HG03175 (cell line): ENCODE measurements around the gene NOTCH3.

Experiments used
- ATAC-seq: cut with Tn5 transposase; IDR thresholded peaks from one replicate; pipeline ENCODE4 v1.9.1; 2021; ENCODE audit warnings: mild to moderate bottlenecking, moderate library complexity; ENCODE audit not compliant: unreplicated experiment

NOTCH3 gene

GRCh38 chr19:15200553-15201364, at the start of gene NOTCH3:
Gene NOTCH3, minus strand, starts transcription at chr19:15200995. Its CDS starts 90 bp downstream, at chr19:15200905.
- ATAC-seq = no peak

- no peak for ATAC-seq
Observed at GRCh38 chr19:15250640-15250993, 49.8 kb upstream of the NOTCH3 start.

- no peak for ATAC-seq
Observed at GRCh38 chr19:15249972-15250639, 49.3 kb upstream of the NOTCH3 start.

GRCh38 chr19:15249528-15249874, 48.7 kb upstream of the NOTCH3 start:
- no peak for ATAC-seq

GRCh38 chr19:15248648-15249527, 48.1 kb upstream of the NOTCH3 start:
- no peak for ATAC-seq

GRCh38 chr19:15248106-15248505, 47.3 kb upstream of the NOTCH3 start:
- ATAC-seq = no peak

GRCh38 chr19:15247107-15248014, 46.6 kb upstream of the NOTCH3 start:
- no peak for ATAC-seq

- no peak for ATAC-seq
Observed at GRCh38 chr19:15246198-15246481, 45.3 kb upstream of the NOTCH3 start.

GRCh38 chr19:15245370-15246197, 44.8 kb upstream of the NOTCH3 start:
- no peak for ATAC-seq

- ATAC-seq = no peak
Observed at GRCh38 chr19:15244808-15245207, 44.0 kb upstream of the NOTCH3 start.

GRCh38 chr19:15244106-15244803, 43.5 kb upstream of the NOTCH3 start:
- no peak for ATAC-seq

GRCh38 chr19:15243236-15243957, 42.6 kb upstream of the NOTCH3 start:
- no peak for ATAC-seq

- ATAC-seq = no peak
Observed at GRCh38 chr19:15241259-15241910, 40.6 kb upstream of the NOTCH3 start.

GRCh38 chr19:15240515-15240914, 39.7 kb upstream of the NOTCH3 start:
- ATAC-seq = no peak

GRCh38 chr19:15239337-15239949, 38.6 kb upstream of the NOTCH3 start:
- no peak for ATAC-seq

GRCh38 chr19:15238639-15239155, 37.9 kb upstream of the NOTCH3 start:
- ATAC-seq = no peak
